ENCODE results near the gene KRTAP3-2.

DNA sequence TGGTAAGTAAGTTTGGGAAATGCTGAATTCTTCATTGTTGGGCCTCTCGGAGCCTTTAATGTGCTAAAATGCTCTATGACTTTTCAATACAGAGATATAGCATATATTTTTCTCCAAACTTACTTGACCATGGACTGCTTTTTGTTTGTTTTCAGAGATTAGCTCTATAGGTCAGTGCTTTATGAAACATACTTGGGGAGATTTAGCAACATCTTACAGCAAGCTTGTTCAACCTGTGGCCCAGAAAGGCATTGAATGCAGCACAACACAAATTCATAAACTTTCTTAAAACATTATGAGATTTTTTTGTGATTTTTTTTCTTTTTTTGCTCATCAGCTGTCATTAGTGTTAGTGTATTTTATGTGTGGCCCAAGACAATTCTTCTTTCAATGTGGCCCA is 10.2 kb upstream of the KRTAP3-2 start:
- TF ChIP-seq, protein P1, sequence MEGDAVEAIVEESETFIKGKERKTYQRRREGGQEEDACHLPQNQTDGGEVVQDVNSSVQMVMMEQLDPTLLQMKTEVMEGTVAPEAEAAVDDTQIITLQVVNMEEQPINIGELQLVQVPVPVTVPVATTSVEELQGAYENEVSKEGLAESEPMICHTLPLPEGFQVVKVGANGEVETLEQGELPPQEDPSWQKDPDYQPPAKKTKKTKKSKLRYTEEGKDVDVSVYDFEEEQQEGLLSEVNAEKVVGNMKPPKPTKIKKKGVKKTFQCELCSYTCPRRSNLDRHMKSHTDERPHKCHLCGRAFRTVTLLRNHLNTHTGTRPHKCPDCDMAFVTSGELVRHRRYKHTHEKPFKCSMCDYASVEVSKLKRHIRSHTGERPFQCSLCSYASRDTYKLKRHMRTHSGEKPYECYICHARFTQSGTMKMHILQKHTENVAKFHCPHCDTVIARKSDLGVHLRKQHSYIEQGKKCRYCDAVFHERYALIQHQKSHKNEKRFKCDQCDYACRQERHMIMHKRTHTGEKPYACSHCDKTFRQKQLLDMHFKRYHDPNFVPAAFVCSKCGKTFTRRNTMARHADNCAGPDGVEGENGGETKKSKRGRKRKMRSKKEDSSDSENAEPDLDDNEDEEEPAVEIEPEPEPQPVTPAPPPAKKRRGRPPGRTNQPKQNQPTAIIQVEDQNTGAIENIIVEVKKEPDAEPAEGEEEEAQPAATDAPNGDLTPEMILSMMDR (IDR thresholded peaks at IDR 0.05 in 4 of 5, conservative IDR thresholded peaks at IDR 0.05 in 1 of 5) = no peak
- no peak for TF ChIP-seq POLR2A (IDR thresholded peaks at IDR 0.05)
